ENCODE data around the gene PTPRM.

PTPRM gene

GRCh38 chr18:8151181-8151580 is 584.1 kb downstream of the PTPRM start:
- Histone ChIP-seq H3F3A (ENCODE audit: insufficient read depth) (no peaks in the 10 kb centered on the region), H3K36me3 (ENCODE audit: low read length) (no peaks in the 10 kb centered on the region), H3K9ac (ENCODE audit: low read length) (no peak overlapping the region), H2AFZ (ENCODE audit: low read depth, low read length, severe bottlenecking) (no peak overlapping the region), H3K4me3 (ENCODE audit: insufficient read depth, low read length, poor library complexity, severe bottlenecking) (no peak overlapping the region), H3K9me2 (replicated peaks; ENCODE audit: insufficient read depth, low read length) (no peaks in the 10 kb centered on the region), H3K79me2 (ENCODE audit: insufficient read depth, low read length) (no peaks in the 10 kb centered on the region), H3K9me3 (ENCODE audit: insufficient read depth, low read length) (no peaks in the 10 kb centered on the region), H4K20me1 (ENCODE audit: low read depth, low read length) (no peaks in the 10 kb centered on the region), H3K4me2 (ENCODE audit: low read depth, low read length, poor library complexity, severe bottlenecking) (no peak overlapping the region), H3K27me3 (ENCODE audit: low read length) (no peaks in the 10 kb centered on the region), H3K27ac (ENCODE audit: low read depth, low read length) (no peak overlapping the region)
- TF ChIP-seq CTCF (IDR thresholded peaks at IDR 0.05; ENCODE audit: insufficient read depth, low read length, poor library complexity, severe bottlenecking): no peak
- no peak for TF ChIP-seq EZH2phosphoT487 (conservative IDR thresholded peaks at IDR 0.05; ENCODE audit: low read length)

- Histone ChIP-seq H3F3A (ENCODE audit: insufficient read depth) (no peaks in the 10 kb centered on the region), H3K27ac (ENCODE audit: low read depth, low read length) (no peak overlapping the region), H3K27me3 (ENCODE audit: low read length) (no peaks in the 10 kb centered on the region), H3K4me3 (ENCODE audit: insufficient read depth, low read length, poor library complexity, severe bottlenecking) (no peak overlapping the region), H3K79me2 (ENCODE audit: insufficient read depth, low read length) (no peaks in the 10 kb centered on the region), H2AFZ (ENCODE audit: low read depth, low read length, severe bottlenecking) (no peak overlapping the region), H3K36me3 (ENCODE audit: low read length) (no peaks in the 10 kb centered on the region), H3K9me2 (replicated peaks; ENCODE audit: insufficient read depth, low read length) (no peaks in the 10 kb centered on the region), H4K20me1 (ENCODE audit: low read depth, low read length) (no peaks in the 10 kb centered on the region), H3K9me3 (ENCODE audit: insufficient read depth, low read length) (no peaks in the 10 kb centered on the region), H3K9ac (ENCODE audit: low read length) (no peak overlapping the region), H3K4me2 (ENCODE audit: low read depth, low read length, poor library complexity, severe bottlenecking) (no peak overlapping the region)
- no peak for TF ChIP-seq EZH2phosphoT487 (conservative IDR thresholded peaks at IDR 0.05; ENCODE audit: low read length)
- TF ChIP-seq CTCF (IDR thresholded peaks at IDR 0.05; ENCODE audit: insufficient read depth, low read length, poor library complexity, severe bottlenecking): no peak
These were observed 586.9 kb downstream of the PTPRM start for GRCh38 chr18:8153887-8154583.

GRCh38 chr18:8162802-8163201 is 595.7 kb downstream of the PTPRM start:
- no peaks in the 10 kb centered on the region for H3K79me2 ChIP-seq (ENCODE audit: insufficient read depth, low read length)
- no peak overlapping the region for H3K4me3 ChIP-seq (ENCODE audit: insufficient read depth, low read length, poor library complexity, severe bottlenecking)
- TF ChIP-seq EZH2phosphoT487 (conservative IDR thresholded peaks at IDR 0.05; ENCODE audit: low read length): no peak
- no peak for TF ChIP-seq CTCF (IDR thresholded peaks at IDR 0.05; ENCODE audit: insufficient read depth, low read length, poor library complexity, severe bottlenecking)
- H4K20me1 ChIP-seq (ENCODE audit: low read depth, low read length): no peaks in the 10 kb centered on the region
- no peaks in the 10 kb centered on the region for H3K36me3 ChIP-seq (ENCODE audit: low read length)
- H3K9ac ChIP-seq (ENCODE audit: low read length): no peak overlapping the region
- no peaks in the 10 kb centered on the region for H3K27me3 ChIP-seq (ENCODE audit: low read length)
- no peaks in the 10 kb centered on the region for H3K9me2 ChIP-seq (replicated peaks; ENCODE audit: insufficient read depth, low read length)
- H3K9me3 ChIP-seq (ENCODE audit: insufficient read depth, low read length): no peaks in the 10 kb centered on the region
- no peak overlapping the region for H3K4me2 ChIP-seq (ENCODE audit: low read depth, low read length, poor library complexity, severe bottlenecking)
- no peak overlapping the region for H3K27ac ChIP-seq (ENCODE audit: low read depth, low read length)
- H3F3A ChIP-seq (ENCODE audit: insufficient read depth): no peaks in the 10 kb centered on the region
- H2AFZ ChIP-seq (ENCODE audit: low read depth, low read length, severe bottlenecking): no peak overlapping the region

Data from SU-DHL-6 (cell line).